ENCODE data around the gene VSX1.

The VSX1 gene

GRCh38 chr20:25117990-25118389, 36.0 kb upstream of the VSX1 start:
- Histone ChIP-seq H3K4me1 (ENCODE audit: control insufficient read depth, insufficient read depth, low read length) (0 out of 2 replicates have a peak, but pooled peaks cover 2% of the 10 kb centered on the region), H3K4me3 (ENCODE audit: low read length) (no peak overlapping the region), H3K27ac (ENCODE audit: low read length) (no peak overlapping the region), H3K27me3 (ENCODE audit: control insufficient read depth, insufficient read depth, low read length) (no peaks in the 10 kb centered on the region), H3K9me3 (ENCODE audit: control insufficient read depth, insufficient read depth, low read length) (no peaks in the 10 kb centered on the region), H3K36me3 (ENCODE audit: control insufficient read depth, insufficient read depth, low read length) (no peaks in the 10 kb centered on the region)
- no CpG with 5 or more reads among the region's 4 CpGs for WGBS (ENCODE audit: insufficient coverage, insufficient read length)
- no peak for DNase-seq (ENCODE audit: low read depth, low spot score)

- no CpG with 5 or more reads among the region's 14 CpGs for WGBS (ENCODE audit: insufficient coverage, insufficient read length)
These were observed 35.0 kb upstream of the VSX1 start for GRCh38 chr20:25116739-25117458.

GRCh38 chr20:25103526-25103925, 21.6 kb upstream of the VSX1 start:
- Histone ChIP-seq H3K27ac (ENCODE audit: low read length) (no peak overlapping the region), H3K4me3 (ENCODE audit: low read length) (no peak overlapping the region), H3K27me3 (ENCODE audit: control insufficient read depth, insufficient read depth, low read length) (no peaks in the 10 kb centered on the region), H3K9me3 (ENCODE audit: control insufficient read depth, insufficient read depth, low read length) (no peaks in the 10 kb centered on the region), H3K4me1 (ENCODE audit: control insufficient read depth, insufficient read depth, low read length) (no peaks in the 10 kb centered on the region), H3K36me3 (ENCODE audit: control insufficient read depth, insufficient read depth, low read length) (no peaks in the 10 kb centered on the region)
- WGBS (ENCODE audit: insufficient coverage, insufficient read length) = no CpG with 5 or more reads among the region's 3 CpGs
- DNase-seq (ENCODE audit: low read depth, low spot score) = no peak

More at GRCh38 chr20:25116739-25117458, 35.0 kb upstream of the VSX1 start:
- Histone ChIP-seq H3K27ac (ENCODE audit: low read length) (no peak overlapping the region), H3K9me3 (ENCODE audit: control insufficient read depth, insufficient read depth, low read length) (no peaks in the 10 kb centered on the region), H3K4me1 (ENCODE audit: control insufficient read depth, insufficient read depth, low read length) (0 out of 2 replicates have a peak, but pooled peaks cover 2% of the 10 kb centered on the region), H3K36me3 (ENCODE audit: control insufficient read depth, insufficient read depth, low read length) (no peaks in the 10 kb centered on the region), H3K4me3 (ENCODE audit: low read length) (no peak overlapping the region), H3K27me3 (ENCODE audit: control insufficient read depth, insufficient read depth, low read length) (no peaks in the 10 kb centered on the region)
- DNase-seq (ENCODE audit: low read depth, low spot score) = no peak

GRCh38 chr20:25100914-25101313, 19.0 kb upstream of the VSX1 start:
- no CpG with 5 or more reads among the region's 3 CpGs for WGBS (ENCODE audit: insufficient coverage, insufficient read length)
- Histone ChIP-seq H3K27me3 (ENCODE audit: control insufficient read depth, insufficient read depth, low read length) (no peaks in the 10 kb centered on the region), H3K9me3 (ENCODE audit: control insufficient read depth, insufficient read depth, low read length) (no peaks in the 10 kb centered on the region), H3K4me3 (ENCODE audit: low read length) (no peak overlapping the region), H3K4me1 (ENCODE audit: control insufficient read depth, insufficient read depth, low read length) (no peaks in the 10 kb centered on the region), H3K27ac (ENCODE audit: low read length) (no peak overlapping the region), H3K36me3 (ENCODE audit: control insufficient read depth, insufficient read depth, low read length) (no peaks in the 10 kb centered on the region)
- DNase-seq (ENCODE audit: low read depth, low spot score) = no peak

- no peak for DNase-seq (ENCODE audit: low read depth, low spot score)
- no CpG with 5 or more reads among the region's 4 CpGs for WGBS (ENCODE audit: insufficient coverage, insufficient read length)
- H3K27me3 ChIP-seq (ENCODE audit: control insufficient read depth, insufficient read depth, low read length) = no peaks in the 10 kb centered on the region
- no peaks in the 10 kb centered on the region for H3K9me3 ChIP-seq (ENCODE audit: control insufficient read depth, insufficient read depth, low read length)
- no peak overlapping the region for H3K27ac ChIP-seq (ENCODE audit: low read length)
- H3K4me3 ChIP-seq (ENCODE audit: low read length) = no peak overlapping the region
- no peaks in the 10 kb centered on the region for H3K36me3 ChIP-seq (ENCODE audit: control insufficient read depth, insufficient read depth, low read length)
- no peaks in the 10 kb centered on the region for H3K4me1 ChIP-seq (ENCODE audit: control insufficient read depth, insufficient read depth, low read length)
These were observed 17.7 kb upstream of the VSX1 start for GRCh38 chr20:25099601-25100140.

- Histone ChIP-seq H3K9me3 (ENCODE audit: control insufficient read depth, insufficient read depth, low read length) (no peaks in the 10 kb centered on the region), H3K27ac (ENCODE audit: low read length) (no peak overlapping the region), H3K27me3 (ENCODE audit: control insufficient read depth, insufficient read depth, low read length) (no peaks in the 10 kb centered on the region), H3K4me3 (ENCODE audit: low read length) (no peak overlapping the region), H3K36me3 (ENCODE audit: control insufficient read depth, insufficient read depth, low read length) (no peaks in the 10 kb centered on the region), H3K4me1 (ENCODE audit: control insufficient read depth, insufficient read depth, low read length) (no peaks in the 10 kb centered on the region)
- WGBS (ENCODE audit: insufficient coverage, insufficient read length) = no CpG with 5 or more reads among the region's 2 CpGs
- no peak for DNase-seq (ENCODE audit: low read depth, low spot score)
These were observed 15.6 kb upstream of the VSX1 start for GRCh38 chr20:25097498-25097897.

GRCh38 chr20:25090492-25091429, 8.8 kb upstream of the VSX1 start:
- no peaks in the 10 kb centered on the region for H3K9me3 ChIP-seq (ENCODE audit: control insufficient read depth, insufficient read depth, low read length)
- H3K36me3 ChIP-seq (ENCODE audit: control insufficient read depth, insufficient read depth, low read length) = no peaks in the 10 kb centered on the region
- peaks cover 7% of the 10 kb centered on the region for H3K27me3 ChIP-seq (ENCODE audit: control insufficient read depth, insufficient read depth, low read length)
- no peaks in the 10 kb centered on the region for H3K4me1 ChIP-seq (ENCODE audit: control insufficient read depth, insufficient read depth, low read length)
- DNase-seq (ENCODE audit: low read depth, low spot score) = no peak
- H3K4me3 ChIP-seq (ENCODE audit: low read length) = no peak overlapping the region
- WGBS (ENCODE audit: insufficient coverage, insufficient read length) = no CpG with 5 or more reads among the region's 14 CpGs
- no peak overlapping the region for H3K27ac ChIP-seq (ENCODE audit: low read length)

- Histone ChIP-seq H3K27ac (ENCODE audit: low read length) (no peak overlapping the region), H3K9me3 (ENCODE audit: control insufficient read depth, insufficient read depth, low read length) (no peaks in the 10 kb centered on the region), H3K27me3 (ENCODE audit: control insufficient read depth, insufficient read depth, low read length) (peaks cover 18% of the 10 kb centered on the region), H3K36me3 (ENCODE audit: control insufficient read depth, insufficient read depth, low read length) (no peaks in the 10 kb centered on the region), H3K4me1 (ENCODE audit: control insufficient read depth, insufficient read depth, low read length) (no peaks in the 10 kb centered on the region; the same call in 1 of the 2 replicates), H3K4me3 (ENCODE audit: low read length) (no peak overlapping the region)
- WGBS (ENCODE audit: insufficient coverage, insufficient read length) = no CpG with 5 or more reads among the region's 12 CpGs
- no peak for DNase-seq (ENCODE audit: low read depth, low spot score)
These were observed 7.7 kb upstream of the VSX1 start for GRCh38 chr20:25089662-25090061.

- H3K4me3 ChIP-seq (ENCODE audit: low read length) = no peak overlapping the region
- H3K4me1 ChIP-seq (ENCODE audit: control insufficient read depth, insufficient read depth, low read length) = no peaks in the 10 kb centered on the region; the same call in 1 of the 2 replicates
- no peaks in the 10 kb centered on the region for H3K9me3 ChIP-seq (ENCODE audit: control insufficient read depth, insufficient read depth, low read length)
- H3K36me3 ChIP-seq (ENCODE audit: control insufficient read depth, insufficient read depth, low read length) = no peaks in the 10 kb centered on the region
- H3K27ac ChIP-seq (ENCODE audit: low read length) = no peak overlapping the region
- peaks cover 23% of the 10 kb centered on the region for H3K27me3 ChIP-seq (ENCODE audit: control insufficient read depth, insufficient read depth, low read length)
- no peak for DNase-seq (ENCODE audit: low read depth, low spot score)
These were observed 7.2 kb upstream of the VSX1 start for GRCh38 chr20:25089096-25089495.

- Histone ChIP-seq H3K4me3 (ENCODE audit: low read length) (no peak overlapping the region), H3K36me3 (ENCODE audit: control insufficient read depth, insufficient read depth, low read length) (no peaks in the 10 kb centered on the region), H3K9me3 (ENCODE audit: control insufficient read depth, insufficient read depth, low read length) (no peaks in the 10 kb centered on the region), H3K27me3 (ENCODE audit: control insufficient read depth, insufficient read depth, low read length) (peaks cover 32% of the 10 kb centered on the region), H3K4me1 (ENCODE audit: control insufficient read depth, insufficient read depth, low read length) (peaks cover under 1% of the 10 kb centered on the region; the same call in 1 of the 2 replicates), H3K27ac (ENCODE audit: low read length) (no peak overlapping the region)
- WGBS (ENCODE audit: insufficient coverage, insufficient read length) = no CpG with 5 or more reads among the region's 6 CpGs
- no peak for DNase-seq (ENCODE audit: low read depth, low spot score)
These were observed 6.3 kb upstream of the VSX1 start for GRCh38 chr20:25088267-25088666.
